OCI-LY7 (cell line): ENCODE results near the gene SAP30L. TPM values are rescaled to one million over a fixed set of nuclear protein-coding genes. Genes with fewer than 3 reads are reported as not detected.

ENCODE experiments used
- BruUV-seq: library from RNA; stranded (reverse); fragments of 400-500 nt; replicated peaks from 2 replicates; lab custom pipeline; 2021; lab: Mats Ljungman, UMichigan
- CTCF ChIA-PET: fragments of 300-600 bp; sonication (Branson Sonifier 250); formaldehyde crosslinking; loops from one replicate; lab custom pipeline; 2022; ENCODE audit warnings: antibody characterized with exemption; ENCODE audit not compliant: unreplicated experiment; lab: Charles Lee
- POLR2A ChIA-PET: fragments of 300-600 bp; sonication (Branson Sonifier 250); formaldehyde crosslinking; loops from one replicate; lab custom pipeline; 2022; ENCODE audit warnings: antibody characterized with exemption; lab: Charles Lee
- DNase-seq: peaks from one replicate; pipeline ENCODE4 v3.0.0-alpha.2; 2015; ENCODE audit warnings: low spot score
- H2AFZ ChIP-seq: fragments of 200-600 bp; sonication (generic), shearing (Covaris generic); 2 replicates; pipeline ENCODE4 v1.6.1; 2014; ENCODE audit warnings: mild to moderate bottlenecking, antibody characterized with exemption, low read length, moderate library complexity
- H3K27ac ChIP-seq: fragments of 200-600 bp; sonication (generic); 2 replicates; pipeline ENCODE4 v1.5.1; 2014; ENCODE audit warnings: mixed run types, low read depth, mild to moderate bottlenecking, moderate library complexity, low read length, inconsistent platforms; ENCODE audit not compliant: poor library complexity, severe bottlenecking
- H3K36me3 ChIP-seq: fragments of 200-600 bp; sonication (generic); 2 replicates; pipeline ENCODE4 v1.6.1; 2014; ENCODE audit warnings: mild to moderate bottlenecking, antibody characterized with exemption, low read length, moderate library complexity, mixed read lengths; ENCODE audit not compliant: insufficient read depth
- H3K4me1 ChIP-seq: fragments of 200-600 bp; sonication (generic); 2 replicates; pipeline ENCODE4 v1.5.1; 2014; ENCODE audit warnings: mild to moderate bottlenecking, low read length; ENCODE audit not compliant: insufficient read depth, poor library complexity, severe bottlenecking
- H3K4me2 ChIP-seq: fragments of 200-600 bp; sonication (generic); 2 replicates; pipeline ENCODE4 v1.6.1; 2014; ENCODE audit warnings: mild to moderate bottlenecking, low read length
- H3K4me3 ChIP-seq: fragments of 200-600 bp; sonication (generic); 2 replicates; pipeline ENCODE4 v1.5.1; 2014; ENCODE audit warnings: mild to moderate bottlenecking, low read depth, low read length; ENCODE audit not compliant: poor library complexity, severe bottlenecking
- H3K79me2 ChIP-seq: fragments of 200-600 bp; sonication (generic); 2 replicates; pipeline ENCODE4 v1.6.1; 2016; ENCODE audit warnings: low read depth, mild to moderate bottlenecking, low read length, moderate library complexity, mixed read lengths; ENCODE audit not compliant: insufficient read depth
- H3K9me2 ChIP-seq: fragments of 200-600 bp; sonication (generic); 2 replicates; pipeline ENCODE4 v1.6.1; 2016; ENCODE audit warnings: mild to moderate bottlenecking, low read length, mixed read lengths; ENCODE audit not compliant: insufficient read depth
- H3K9me3 ChIP-seq: fragments of 200-600 bp; sonication (generic); 2 replicates; pipeline ENCODE4 v1.6.1; 2014; ENCODE audit warnings: mild to moderate bottlenecking, mixed run types, low read length, mixed read lengths
- H4K20me1 ChIP-seq: fragments of 200-600 bp; sonication (generic); 2 replicates; pipeline ENCODE4 v1.6.1; 2014; ENCODE audit warnings: mild to moderate bottlenecking, antibody characterized with exemption, low read length, moderate library complexity, mixed read lengths; ENCODE audit not compliant: insufficient read depth
- CTCF ChIP-seq: fragments of 200-600 bp; sonication (generic); conservative IDR thresholded peaks from 2 replicates; pipeline ENCODE4 v1.5.1; 2014; ENCODE audit warnings: mild to moderate bottlenecking, antibody characterized with exemption, low read length, moderate library complexity, mixed read lengths
- EZH2phosphoT487 ChIP-seq: fragments of 200-600 bp; sonication (generic); IDR thresholded peaks from 2 replicates; pipeline ENCODE4 v1.6.1; 2018; ENCODE audit warnings: low read depth, borderline replicate concordance, mild to moderate bottlenecking, mixed run types, antibody characterized with exemption, low read length, moderate library complexity, mixed read lengths
- intact Hi-C: fragments of 100-400 bp; cut with micrococcal nuclease; formaldehyde crosslinking; loops from one replicate; pipeline ENCODE4 v1.10.0; 2022; ENCODE audit not compliant: unreplicated experiment
- total RNA-seq, 2 experiments: library from RNA; depleted of rRNA in 1 of 2; stranded (reverse); fragments of >200 nt in 1 of 2; shearing (Covaris generic) in 1 of 2; gene quantifications; 2 replicates each; pipeline ENCODE4 v1.2.3, GENCODE V29; 2014 to 2022

SAP30L gene
- total RNA-seq, 2 experiments from 2014 or later = 37.5 to 38.7 TPM

DNA sequence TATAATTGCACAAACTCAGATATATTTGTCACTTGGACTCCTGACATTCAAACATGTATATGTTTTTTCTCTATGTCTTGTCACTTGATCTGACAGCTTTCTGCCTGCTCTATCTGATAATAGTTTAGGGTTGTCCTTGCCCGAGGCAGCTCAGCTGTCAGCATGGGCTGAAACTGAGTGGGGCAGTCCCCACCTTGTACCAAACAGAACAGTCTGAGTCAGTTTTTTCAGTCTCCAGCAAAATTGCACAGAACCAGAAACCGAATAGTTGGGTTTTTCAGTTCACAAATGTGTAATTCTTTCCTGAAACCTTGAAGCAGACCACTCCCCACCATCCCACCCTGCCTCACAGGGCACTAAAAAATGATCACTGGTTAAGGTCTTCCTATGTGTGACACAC, 41.7 kb downstream of the SAP30L start:
- H4K20me1 ChIP-seq = no peaks in the 10 kb centered on the region
- H3K79me2 ChIP-seq = no peaks in the 10 kb centered on the region
- H3K36me3 ChIP-seq = no peaks in the 10 kb centered on the region
- H3K9me3 ChIP-seq = no peaks in the 10 kb centered on the region
- intact Hi-C loops = no loop called here
- ChIA-PET CTCF (no interaction called here), POLR2A (interaction anchor here (0.6 to 1.3 kb wide), 2 partner anchors 29 to 34 kb away, joined by 3 to 5 read pairs; no protein-coding TSS in a partner anchor)
- no peak overlapping the region for H3K4me2 ChIP-seq
- no TSS peak for BruUV-seq
- no peak overlapping the region for H3K27ac ChIP-seq
- H3K4me1 ChIP-seq = no peaks in the 10 kb centered on the region
- no peaks in the 10 kb centered on the region for H3K9me2 ChIP-seq
- no peak for TF ChIP-seq CTCF
- no peak for TF ChIP-seq EZH2phosphoT487
- H2AFZ ChIP-seq = no peak overlapping the region
- no peak for DNase-seq
- H3K4me3 ChIP-seq = no peak overlapping the region

- Histone ChIP-seq H4K20me1 (no peaks in the 10 kb centered on the region), H3K36me3 (no peaks in the 10 kb centered on the region), H3K9me3 (no peaks in the 10 kb centered on the region), H3K4me3 (no peak overlapping the region), H2AFZ (no peak overlapping the region), H3K9me2 (no peaks in the 10 kb centered on the region), H3K4me2 (no peak overlapping the region), H3K4me1 (no peaks in the 10 kb centered on the region), H3K27ac (no peak overlapping the region), H3K79me2 (no peaks in the 10 kb centered on the region)
- intact Hi-C loops = no loop called here
- ChIA-PET CTCF (no interaction called here), POLR2A (interaction anchor here (0.8 kb wide), 1 partner anchor 447 kb away, joined by 6 read pairs; no protein-coding TSS in a partner anchor)
- DNase-seq = no peak
- TF ChIP-seq CTCF (no peak), EZH2phosphoT487 (no peak)
- BruUV-seq = no TSS peak
Measured at GRCh38 chr5:154491941-154492340, 46.1 kb downstream of the SAP30L start.

- no peaks in the 10 kb centered on the region for H3K79me2 ChIP-seq
- DNase-seq = no peak
- no TSS peak for BruUV-seq
- H3K9me2 ChIP-seq = no peaks in the 10 kb centered on the region
- H3K9me3 ChIP-seq = no peaks in the 10 kb centered on the region
- H3K27ac ChIP-seq = no peak overlapping the region
- intact Hi-C loops = no loop called here
- CTCF ChIA-PET = no interaction called here
- POLR2A ChIA-PET = no interaction called here
- no peaks in the 10 kb centered on the region for H3K36me3 ChIP-seq
- no peak overlapping the region for H3K4me2 ChIP-seq
- H3K4me1 ChIP-seq = no peaks in the 10 kb centered on the region
- H3K4me3 ChIP-seq = no peak overlapping the region
- H4K20me1 ChIP-seq = no peaks in the 10 kb centered on the region
- no peak overlapping the region for H2AFZ ChIP-seq
- TF ChIP-seq EZH2phosphoT487 (no peak), CTCF (no peak)
Measured at GRCh38 chr5:154493274-154493673, 47.5 kb downstream of the SAP30L start.
